ENCODE measurements around the gene DOCK3. TPM values are rescaled to one million over a fixed set of nuclear protein-coding genes. Genes with fewer than 3 reads are reported as not detected.
"Not testable (repeated sequence)": the region's sequence is repeated elsewhere in the genome, so short reads cannot be mapped to it uniquely, and the experiment has no call there.

Gene DOCK3
- total RNA-seq, 1 donor from 2014 or later: 0.98 TPM

DNA sequence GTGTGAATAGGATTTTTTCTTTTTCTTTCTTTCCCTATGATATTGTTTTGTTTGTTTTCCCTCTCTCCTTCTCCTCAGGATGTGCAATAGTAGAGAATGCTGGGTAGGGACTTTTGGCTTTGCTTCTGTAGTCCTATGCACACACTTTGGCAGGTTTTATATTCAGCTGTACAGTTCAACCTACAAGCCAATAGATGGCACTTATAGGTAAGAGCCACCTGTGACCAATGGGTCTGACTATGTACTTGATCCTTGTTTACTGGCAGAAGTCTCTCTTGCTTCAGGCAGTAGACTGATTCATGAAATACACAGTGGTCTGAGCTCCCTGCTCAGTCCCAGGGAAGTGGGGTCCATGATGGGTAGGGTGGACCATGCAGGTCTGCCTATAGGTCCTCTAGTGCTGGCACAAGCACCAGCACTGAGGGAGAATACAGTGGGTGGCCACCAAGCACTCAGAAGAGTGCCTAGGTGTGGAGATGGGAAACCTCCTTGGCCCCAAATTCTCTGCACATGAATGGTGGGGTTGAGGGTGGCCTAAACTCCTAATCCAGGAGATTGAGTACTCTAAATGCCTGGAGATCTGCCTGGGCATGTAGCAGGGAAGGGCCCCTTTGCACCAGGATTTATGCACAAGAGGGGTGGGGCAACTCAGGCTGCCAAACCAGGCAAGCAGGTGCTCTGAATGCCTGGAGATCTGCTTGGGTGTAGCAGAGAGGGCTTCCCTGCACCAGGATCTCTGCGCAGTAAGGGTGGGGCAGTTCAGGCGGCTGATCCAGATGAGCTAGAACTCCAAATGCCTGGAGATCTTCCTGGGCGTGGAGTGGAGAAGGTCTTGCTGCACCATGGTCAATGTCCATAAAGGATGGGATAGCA, 176.1 kb downstream of the DOCK3 start:
- no peak overlapping the region for H3K4me3 ChIP-seq
- DNase-seq (ENCODE audit: extremely low spot score in 2 of 2): no peak
- no peaks in the 10 kb centered on the region for H3K27me3 ChIP-seq
- H3K27ac ChIP-seq: no peak overlapping the region
- no peaks in the 10 kb centered on the region for H3K36me3 ChIP-seq
- peaks cover 4% of the 10 kb centered on the region for H3K9me3 ChIP-seq
- H3K4me1 ChIP-seq: no peaks in the 10 kb centered on the region
- TF ChIP-seq POLR2AphosphoS5 (IDR thresholded peaks at IDR 0.05; ENCODE audit: insufficient read depth in 1 of 2, low read depth in 1 of 2) (no peak), POLR2A (IDR thresholded peaks at IDR 0.05) (no peak)
- TF ChIP-seq, protein P1, sequence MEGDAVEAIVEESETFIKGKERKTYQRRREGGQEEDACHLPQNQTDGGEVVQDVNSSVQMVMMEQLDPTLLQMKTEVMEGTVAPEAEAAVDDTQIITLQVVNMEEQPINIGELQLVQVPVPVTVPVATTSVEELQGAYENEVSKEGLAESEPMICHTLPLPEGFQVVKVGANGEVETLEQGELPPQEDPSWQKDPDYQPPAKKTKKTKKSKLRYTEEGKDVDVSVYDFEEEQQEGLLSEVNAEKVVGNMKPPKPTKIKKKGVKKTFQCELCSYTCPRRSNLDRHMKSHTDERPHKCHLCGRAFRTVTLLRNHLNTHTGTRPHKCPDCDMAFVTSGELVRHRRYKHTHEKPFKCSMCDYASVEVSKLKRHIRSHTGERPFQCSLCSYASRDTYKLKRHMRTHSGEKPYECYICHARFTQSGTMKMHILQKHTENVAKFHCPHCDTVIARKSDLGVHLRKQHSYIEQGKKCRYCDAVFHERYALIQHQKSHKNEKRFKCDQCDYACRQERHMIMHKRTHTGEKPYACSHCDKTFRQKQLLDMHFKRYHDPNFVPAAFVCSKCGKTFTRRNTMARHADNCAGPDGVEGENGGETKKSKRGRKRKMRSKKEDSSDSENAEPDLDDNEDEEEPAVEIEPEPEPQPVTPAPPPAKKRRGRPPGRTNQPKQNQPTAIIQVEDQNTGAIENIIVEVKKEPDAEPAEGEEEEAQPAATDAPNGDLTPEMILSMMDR (IDR thresholded peaks at IDR 0.05): no peak
- intact Hi-C loops (cut with DNase I): no loop called here

DNA sequence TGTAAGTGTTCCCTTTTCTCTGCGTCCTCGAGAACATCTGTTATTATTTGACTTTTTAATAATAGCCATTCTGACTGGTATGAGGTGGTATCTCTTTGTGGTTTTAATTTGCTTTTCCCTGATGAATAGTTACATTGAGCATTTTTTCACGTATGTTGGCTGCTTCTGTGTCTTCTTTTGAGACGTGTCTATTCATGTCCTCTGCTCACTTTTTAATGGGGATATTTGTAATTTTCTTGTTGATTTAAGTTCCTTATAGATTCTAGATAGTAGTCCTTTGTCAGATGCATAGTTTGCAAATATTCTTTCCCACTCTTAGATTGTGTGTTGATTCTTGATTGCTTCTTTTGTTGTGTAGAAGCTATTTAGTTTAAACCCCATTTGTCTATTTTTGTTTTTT, 179.2 kb downstream of the DOCK3 start:
- no peak for DNase-seq (ENCODE audit: extremely low spot score in 2 of 2)
- intact Hi-C loops (cut with DNase I): no loop called here
- no peak for TF ChIP-seq POLR2A (IDR thresholded peaks at IDR 0.05)
- no peak for TF ChIP-seq POLR2AphosphoS5 (IDR thresholded peaks at IDR 0.05; ENCODE audit: insufficient read depth in 1 of 2, low read depth in 1 of 2)
- TF ChIP-seq, protein P1 (IDR thresholded peaks at IDR 0.05): no peak
- H3K36me3 ChIP-seq: no peaks in the 10 kb centered on the region
- no peaks in the 10 kb centered on the region for H3K4me1 ChIP-seq
- no peak overlapping the region for H3K27ac ChIP-seq
- no peaks in the 10 kb centered on the region for H3K27me3 ChIP-seq
- H3K9me3 ChIP-seq: no peaks in the 10 kb centered on the region
- H3K4me3 ChIP-seq: no peak overlapping the region

DNA sequence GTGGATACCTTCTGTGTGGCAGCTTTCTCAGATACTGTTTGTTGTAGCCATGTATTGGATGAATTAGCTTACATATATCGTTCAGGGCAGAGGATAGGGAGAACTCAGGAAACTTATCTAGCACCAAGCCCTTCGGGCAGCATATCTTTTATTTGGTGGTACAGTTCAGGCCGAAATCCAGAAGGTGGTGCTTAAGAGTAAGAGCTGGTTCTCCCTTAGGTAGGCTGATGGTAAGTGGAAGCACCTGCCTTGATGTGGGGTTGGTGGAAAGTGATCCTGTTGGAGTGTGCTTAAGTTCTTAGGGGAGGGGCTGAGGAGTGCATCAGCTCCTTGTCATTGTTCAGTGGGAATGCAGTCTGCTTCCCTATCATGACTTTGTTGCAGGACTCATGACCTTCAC, 187.5 kb downstream of the DOCK3 start:
- TF ChIP-seq, protein P1 (IDR thresholded peaks at IDR 0.05): no peak
- no peak for TF ChIP-seq POLR2A (IDR thresholded peaks at IDR 0.05)
- TF ChIP-seq POLR2AphosphoS5 (IDR thresholded peaks at IDR 0.05; ENCODE audit: insufficient read depth in 1 of 2, low read depth in 1 of 2): no peak
- intact Hi-C loops (cut with DNase I): no loop called here
- H3K36me3 ChIP-seq: no peaks in the 10 kb centered on the region
- no peak overlapping the region for H3K4me3 ChIP-seq
- DNase-seq (ENCODE audit: extremely low spot score in 2 of 2): no peak
- H3K4me1 ChIP-seq: no peaks in the 10 kb centered on the region
- H3K27ac ChIP-seq: no peak overlapping the region
- H3K27me3 ChIP-seq: no peaks in the 10 kb centered on the region
- peaks cover 4% of the 10 kb centered on the region for H3K9me3 ChIP-seq

DNA sequence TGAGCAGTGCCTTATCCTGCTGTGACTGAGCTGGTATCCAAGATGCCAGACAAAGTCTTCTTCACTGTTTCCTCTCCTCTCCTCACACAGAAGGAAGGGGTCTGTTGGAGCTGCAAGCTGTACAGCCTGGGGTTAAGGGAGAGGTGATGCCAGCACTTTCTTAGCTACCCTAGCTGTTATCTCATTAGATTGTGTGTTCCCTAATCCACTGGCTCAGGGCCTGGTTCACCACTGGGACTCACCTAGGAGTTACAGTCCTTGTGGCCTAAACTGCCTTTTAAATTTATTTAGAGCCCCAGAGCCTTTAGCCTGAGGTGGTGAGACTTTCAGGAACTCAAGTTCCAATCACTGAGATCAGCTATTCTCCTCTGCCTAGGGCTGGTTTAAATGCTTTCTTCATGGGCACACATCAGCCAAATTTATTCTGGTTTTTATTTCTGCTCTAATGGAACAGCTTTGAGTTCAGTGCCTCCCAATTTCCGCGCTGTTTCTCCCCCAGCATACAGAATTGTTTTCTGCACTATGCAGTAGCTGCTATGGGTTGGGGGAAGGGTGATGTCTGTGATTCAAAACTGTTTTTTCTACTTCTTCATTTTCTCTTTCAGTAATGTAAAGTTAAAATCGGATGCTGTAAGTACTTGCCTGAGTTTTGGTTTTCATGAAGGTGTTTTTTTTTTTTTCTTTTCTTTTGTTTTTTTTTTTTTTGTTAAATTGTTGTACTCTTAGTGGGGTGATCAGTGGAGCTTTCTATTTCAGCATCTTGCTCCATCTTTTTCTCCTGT, 198.8 kb downstream of the DOCK3 start:
- no peak overlapping the region for H3K27ac ChIP-seq
- no peaks in the 10 kb centered on the region for H3K4me1 ChIP-seq
- no peak for TF ChIP-seq POLR2A (IDR thresholded peaks at IDR 0.05)
- TF ChIP-seq, protein P1 (IDR thresholded peaks at IDR 0.05): no peak
- TF ChIP-seq POLR2AphosphoS5 (IDR thresholded peaks at IDR 0.05; ENCODE audit: insufficient read depth in 1 of 2, low read depth in 1 of 2): no peak
- H3K9me3 ChIP-seq: no peaks in the 10 kb centered on the region
- H3K36me3 ChIP-seq: no peaks in the 10 kb centered on the region
- H3K27me3 ChIP-seq: no peaks in the 10 kb centered on the region
- DNase-seq (ENCODE audit: extremely low spot score in 2 of 2): no peak
- intact Hi-C loops (cut with DNase I): no loop called here
- no peak overlapping the region for H3K4me3 ChIP-seq

DNA sequence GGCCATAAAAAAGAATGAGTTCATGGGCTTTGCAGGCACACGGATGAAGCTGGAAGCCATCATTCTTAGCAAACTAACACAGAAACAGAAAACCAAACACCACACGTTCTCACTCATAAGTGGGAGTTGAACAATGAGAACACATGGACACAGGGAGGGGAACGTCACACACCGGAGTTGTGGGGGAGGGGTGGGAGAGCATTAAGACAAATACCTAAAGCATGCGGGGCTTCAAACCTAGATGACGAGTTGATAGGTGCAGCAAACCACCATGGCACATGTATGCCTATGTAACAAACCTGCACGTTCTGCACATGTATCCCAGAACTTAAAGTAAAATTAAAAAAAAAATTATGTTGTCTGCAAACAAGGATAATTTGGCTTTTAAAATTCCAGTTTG, 200.1 kb downstream of the DOCK3 start:
- H3K27me3 ChIP-seq; H3K4me3 ChIP-seq; H3K4me1 ChIP-seq; H3K9me3 ChIP-seq; H3K36me3 ChIP-seq; H3K27ac ChIP-seq; intact Hi-C loops (cut with DNase I); DNase-seq (ENCODE audit: extremely low spot score in 2 of 2): not testable (repeated sequence)

All from vagina (tissue), 2 donors.